A549 (cell line): ENCODE results near the gene TMEM175.

Experiments used
- CHD2 ChIP-seq: fragments of 150-350 bp; IDR thresholded peaks from 2 replicates; pipeline ENCODE4 v1.6.1; 2014; ENCODE audit warnings: low read length; ENCODE audit not compliant: partially characterized antibody
- FOSL2 ChIP-seq, 2 experiments: fragments of 450-650 bp in 1 of 2; fragments of >200 bp in 1 of 2; sonication (Bioruptor Twin) in 1 of 2; formaldehyde crosslinking; IDR thresholded peaks; 2 replicates each; pipeline versions ENCODE4 v1.5.0 to v1.6.1; 2016 to 2020; ENCODE audit warnings: mild to moderate bottlenecking in 1 of 2, moderate library complexity in 1 of 2
- MAFK ChIP-seq: fragments of 450-650 bp; IDR thresholded peaks from 2 replicates; pipeline ENCODE4 v1.6.1; 2014; ENCODE audit not compliant: partially characterized antibody
- NR3C1 ChIP-seq: fragments of >200 bp; sonication (Bioruptor Twin); formaldehyde crosslinking; IDR thresholded peaks from 3 replicates; pipeline ENCODE4 v1.6.1; 2017
- POLR2A ChIP-seq: IDR thresholded peaks from 2 replicates; pipeline ENCODE4 v1.6.1; 2012; ENCODE audit warnings: mild to moderate bottlenecking, low read length
- RAD21 ChIP-seq, 2 experiments: fragments of >200 bp in 1 of 2; sonication (Bioruptor Twin) in 1 of 2; formaldehyde crosslinking in 1 of 2; IDR thresholded peaks in 1 of 2; conservative IDR thresholded peaks in 1 of 2; 2 replicates in 1 of 2; 3 replicates in 1 of 2; pipeline ENCODE4 v1.6.1; 2012 to 2018; ENCODE audit warnings: inconsistent platforms in 1 of 2
- RCOR1 ChIP-seq: fragments of 150-350 bp; IDR thresholded peaks from 2 replicates; pipeline ENCODE4 v1.6.1; 2014; ENCODE audit warnings: antibody characterized with exemption, low read length, low read depth
- RFX5 ChIP-seq: fragments of 450-650 bp; IDR thresholded peaks from 2 replicates; pipeline ENCODE4 v1.7.1; 2014; ENCODE audit warnings: antibody characterized with exemption, mild to moderate bottlenecking, moderate library complexity
- RNF2 ChIP-seq: fragments of 200-600 bp; sonication (generic); IDR thresholded peaks from 2 replicates; pipeline ENCODE4 v1.6.1; 2016; ENCODE audit warnings: low read depth, mild to moderate bottlenecking, antibody characterized with exemption, moderate library complexity, borderline replicate concordance
- TF ChIP-seq, protein P1 (sequence below): fragments of >200 bp; sonication (Bioruptor Twin); formaldehyde crosslinking; IDR thresholded peaks from 3 replicates; pipeline ENCODE4 v1.5.1; 2016
- TF ChIP-seq, protein P2 (sequence below): IDR thresholded peaks from 2 replicates; pipeline ENCODE4 v1.6.1; 2012

GRCh38 chr4:984336-985054 lies 52.2 kb downstream of the TMEM175 start:
- no peak for TF ChIP-seq MAFK
- no peak for TF ChIP-seq RCOR1
- TF ChIP-seq, protein P1, sequence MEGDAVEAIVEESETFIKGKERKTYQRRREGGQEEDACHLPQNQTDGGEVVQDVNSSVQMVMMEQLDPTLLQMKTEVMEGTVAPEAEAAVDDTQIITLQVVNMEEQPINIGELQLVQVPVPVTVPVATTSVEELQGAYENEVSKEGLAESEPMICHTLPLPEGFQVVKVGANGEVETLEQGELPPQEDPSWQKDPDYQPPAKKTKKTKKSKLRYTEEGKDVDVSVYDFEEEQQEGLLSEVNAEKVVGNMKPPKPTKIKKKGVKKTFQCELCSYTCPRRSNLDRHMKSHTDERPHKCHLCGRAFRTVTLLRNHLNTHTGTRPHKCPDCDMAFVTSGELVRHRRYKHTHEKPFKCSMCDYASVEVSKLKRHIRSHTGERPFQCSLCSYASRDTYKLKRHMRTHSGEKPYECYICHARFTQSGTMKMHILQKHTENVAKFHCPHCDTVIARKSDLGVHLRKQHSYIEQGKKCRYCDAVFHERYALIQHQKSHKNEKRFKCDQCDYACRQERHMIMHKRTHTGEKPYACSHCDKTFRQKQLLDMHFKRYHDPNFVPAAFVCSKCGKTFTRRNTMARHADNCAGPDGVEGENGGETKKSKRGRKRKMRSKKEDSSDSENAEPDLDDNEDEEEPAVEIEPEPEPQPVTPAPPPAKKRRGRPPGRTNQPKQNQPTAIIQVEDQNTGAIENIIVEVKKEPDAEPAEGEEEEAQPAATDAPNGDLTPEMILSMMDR = no peak
- TF ChIP-seq RAD21 (conservative IDR thresholded peaks at IDR 0.05 in 1 of 2, IDR thresholded peaks at IDR 0.05 in 1 of 2) = no peak
- no peak for TF ChIP-seq POLR2A
- no peak for TF ChIP-seq FOSL2 (IDR thresholded peaks at IDR 0.05)
- no peak for TF ChIP-seq FOSL2 (CRISPR knock-in tag; IDR thresholded peaks at IDR 0.05)
- no peak for TF ChIP-seq RFX5
- no peak for TF ChIP-seq NR3C1
- no peak for TF ChIP-seq RNF2
- no peak for TF ChIP-seq CHD2
- TF ChIP-seq, protein P2, sequence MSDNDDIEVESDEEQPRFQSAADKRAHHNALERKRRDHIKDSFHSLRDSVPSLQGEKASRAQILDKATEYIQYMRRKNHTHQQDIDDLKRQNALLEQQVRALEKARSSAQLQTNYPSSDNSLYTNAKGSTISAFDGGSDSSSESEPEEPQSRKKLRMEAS = no peak
